ENCODE measurements around the gene GTPBP6. TPM values are rescaled to one million over a fixed set of nuclear protein-coding genes. Genes with fewer than 3 reads are reported as not detected.

The GTPBP6 gene, protein sequence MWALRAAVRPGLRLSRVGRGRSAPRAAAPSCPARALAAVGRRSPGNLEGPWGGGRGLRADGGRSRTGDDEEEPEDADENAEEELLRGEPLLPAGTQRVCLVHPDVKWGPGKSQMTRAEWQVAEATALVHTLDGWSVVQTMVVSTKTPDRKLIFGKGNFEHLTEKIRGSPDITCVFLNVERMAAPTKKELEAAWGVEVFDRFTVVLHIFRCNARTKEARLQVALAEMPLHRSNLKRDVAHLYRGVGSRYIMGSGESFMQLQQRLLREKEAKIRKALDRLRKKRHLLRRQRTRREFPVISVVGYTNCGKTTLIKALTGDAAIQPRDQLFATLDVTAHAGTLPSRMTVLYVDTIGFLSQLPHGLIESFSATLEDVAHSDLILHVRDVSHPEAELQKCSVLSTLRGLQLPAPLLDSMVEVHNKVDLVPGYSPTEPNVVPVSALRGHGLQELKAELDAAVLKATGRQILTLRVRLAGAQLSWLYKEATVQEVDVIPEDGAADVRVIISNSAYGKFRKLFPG
- total RNA-seq: 10 to 100 TPM; 60.0 to 62.4 TPM

DNA sequence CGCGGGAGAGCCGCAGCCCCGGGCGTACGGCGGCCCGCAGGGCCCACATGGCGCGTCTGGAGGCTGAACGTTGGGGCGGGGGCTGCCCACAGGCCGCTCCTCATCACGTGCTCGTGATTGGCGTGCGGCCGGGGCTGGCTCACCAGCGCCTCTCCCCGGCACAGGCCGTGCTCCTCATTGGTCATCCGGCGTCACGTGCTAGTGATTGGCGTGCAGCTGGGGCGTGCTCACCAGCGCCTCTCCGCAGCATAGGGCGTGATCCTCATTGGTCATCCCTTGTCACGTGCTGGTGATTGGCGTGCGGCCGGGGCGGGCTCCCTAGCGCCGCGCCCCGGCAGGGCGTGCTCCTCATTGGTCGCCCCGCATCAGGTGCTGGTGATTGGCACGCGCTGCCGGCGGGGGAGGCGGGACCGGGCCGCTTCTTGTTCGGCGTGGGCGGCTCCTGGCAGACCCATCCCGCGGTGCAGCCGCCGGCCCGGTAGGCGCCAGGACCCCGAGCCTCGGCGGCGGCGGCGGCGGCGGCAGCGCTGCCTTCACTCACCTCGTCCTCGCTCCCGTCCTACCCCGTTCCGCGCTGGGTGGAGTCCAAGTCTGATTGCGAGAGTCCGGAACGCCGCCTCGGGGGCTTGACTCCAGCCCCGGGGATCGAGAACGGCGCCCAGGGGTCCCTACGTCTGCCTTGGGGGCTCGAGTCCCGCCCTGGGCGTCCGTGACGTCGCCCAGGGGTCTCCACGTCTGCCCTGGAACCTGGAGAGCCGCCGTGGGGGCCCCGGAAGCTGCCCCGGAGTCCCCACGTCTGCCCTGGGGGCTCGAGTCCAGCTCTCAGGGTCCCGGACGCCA is at the start of gene GTPBP6:
GTPBP6 (minus strand) TSS at position 58 of the 840 bp plus-strand sequence; CDS start at position 49, 9 bp downstream.
- Mint-ChIP-seq H3K9me3 (no peaks in the 10 kb centered on the region), H3K36me3 (peaks cover 6% of the 10 kb centered on the region), H3K4me3 (peak within 1 kb of the TSS; percentile 91), H3K27me3 (no peaks in the 10 kb centered on the region), H3K27ac (peak within 1 kb of the TSS; percentile 99), H3K4me1 (ENCODE audit: low read depth) (peaks cover 23% of the 10 kb centered on the region)
- CTCF ChIA-PET: no interaction called here
- POLR2A ChIA-PET: no interaction called here
- intact Hi-C loops (cut with micrococcal nuclease): loop anchor here (1.0 to 2.0 kb wide), 7 partner anchors 36 to 1342 kb away; partner anchors contain the start of genes ASMTL and SLC25A6
- DNase-seq: peak; percentile 99

DNA sequence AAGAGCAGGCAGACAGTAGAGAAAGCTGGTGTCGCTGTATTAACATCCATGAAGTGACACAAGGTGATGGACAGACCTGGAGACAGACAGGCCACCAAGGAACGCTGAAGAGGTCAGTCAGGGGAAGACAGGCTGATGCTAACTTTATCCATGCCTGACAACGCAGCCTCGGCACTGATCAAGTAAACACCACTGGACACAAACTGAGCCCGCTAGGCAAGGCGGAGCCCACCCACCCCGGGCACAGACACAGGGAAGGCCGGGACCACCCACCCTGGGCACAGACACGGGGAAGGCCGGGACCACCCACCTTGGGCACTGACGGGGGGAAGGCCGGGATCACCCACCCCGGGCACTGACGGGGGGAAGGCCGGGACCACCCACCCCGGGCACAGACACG is 49.3 kb upstream of the GTPBP6 start:
- intact Hi-C loops (cut with micrococcal nuclease): no loop called here
- ChIA-PET CTCF (no interaction called here), POLR2A (no interaction called here)
- peaks cover 21% of the 10 kb centered on the region for H3K27me3 Mint-ChIP-seq
- H3K4me3 Mint-ChIP-seq: no peak overlapping the region
- H3K9me3 Mint-ChIP-seq: no peaks in the 10 kb centered on the region
- peaks cover 11% of the 10 kb centered on the region for H3K4me1 Mint-ChIP-seq (ENCODE audit: low read depth)
- H3K27ac Mint-ChIP-seq: no peak overlapping the region
- DNase-seq: no peak
- no peaks in the 10 kb centered on the region for H3K36me3 Mint-ChIP-seq

DNA sequence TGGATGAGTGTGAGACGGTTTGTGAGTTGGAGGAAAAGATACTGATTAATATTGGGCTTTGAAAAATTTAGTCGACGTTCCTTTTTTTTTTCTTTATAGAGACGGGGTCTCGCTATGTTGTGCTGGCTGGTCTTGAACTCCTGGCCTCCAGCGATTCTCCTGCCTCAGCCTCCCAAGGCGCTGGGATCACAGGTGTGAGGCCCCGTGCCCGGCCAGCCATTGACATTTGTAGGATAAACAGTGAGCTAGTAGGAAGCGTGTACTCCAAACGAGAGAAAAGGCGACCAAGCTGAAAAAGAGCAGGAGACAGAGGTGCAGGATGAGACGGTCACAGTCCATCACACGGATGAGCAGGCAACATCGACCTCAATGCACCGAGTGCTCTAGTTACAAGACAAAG is 48.8 kb upstream of the GTPBP6 start:
- intact Hi-C loops (cut with micrococcal nuclease): no loop called here
- peaks cover 9% of the 10 kb centered on the region for H3K4me1 Mint-ChIP-seq (ENCODE audit: low read depth)
- peaks cover under 1% of the 10 kb centered on the region for H3K9me3 Mint-ChIP-seq
- CTCF ChIA-PET: no interaction called here
- DNase-seq: no peak
- peaks cover 18% of the 10 kb centered on the region for H3K27me3 Mint-ChIP-seq
- H3K27ac Mint-ChIP-seq: no peak overlapping the region
- H3K36me3 Mint-ChIP-seq: peaks cover 2% of the 10 kb centered on the region
- no peak overlapping the region for H3K4me3 Mint-ChIP-seq
- POLR2A ChIA-PET: no interaction called here

DNA sequence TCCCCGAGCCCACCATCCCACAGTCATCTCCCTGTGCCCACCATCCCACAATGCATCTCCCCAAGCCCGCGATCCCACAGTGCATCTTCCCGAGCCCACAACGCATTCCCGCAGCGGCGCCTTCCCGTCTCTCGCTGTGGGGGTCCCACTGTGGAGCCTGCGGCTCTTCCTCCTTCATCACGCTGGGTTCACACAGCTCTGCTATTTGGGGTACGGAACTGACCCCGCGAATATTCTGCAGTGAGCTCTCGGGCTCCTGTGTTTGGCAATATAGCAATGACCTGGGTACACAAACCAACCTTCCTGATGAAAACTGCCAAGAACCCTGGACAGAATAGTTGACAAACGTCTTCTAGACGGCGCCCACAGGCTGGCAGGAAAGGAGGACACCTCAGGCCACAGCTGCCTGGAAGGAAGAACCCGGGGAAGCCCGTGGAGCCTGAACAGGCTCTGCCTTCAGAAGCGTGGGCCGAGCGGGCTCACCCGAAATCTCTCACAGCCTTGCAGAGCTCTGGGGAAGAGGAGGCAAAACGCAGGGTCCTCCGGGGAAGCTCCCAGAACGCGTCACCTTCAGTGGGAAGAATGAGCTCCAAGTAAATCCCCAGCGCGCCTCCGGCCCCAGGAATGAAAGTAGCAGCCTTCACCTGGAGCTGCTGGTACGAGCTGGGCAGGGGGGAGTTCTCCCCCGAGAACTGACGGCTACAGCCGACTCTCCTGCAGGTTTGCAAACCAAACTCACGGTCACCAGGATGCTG is 45.2 kb upstream of the GTPBP6 start:
- Mint-ChIP-seq H3K27me3 (no peaks in the 10 kb centered on the region), H3K4me1 (ENCODE audit: low read depth) (no peaks in the 10 kb centered on the region), H3K9me3 (peaks cover 22% of the 10 kb centered on the region), H3K27ac (no peak overlapping the region), H3K4me3 (no peak overlapping the region), H3K36me3 (peaks cover 31% of the 10 kb centered on the region)
- ChIA-PET POLR2A (no interaction called here), CTCF (no interaction called here)
- intact Hi-C loops (cut with micrococcal nuclease): no loop called here
- DNase-seq: no peak

DNA sequence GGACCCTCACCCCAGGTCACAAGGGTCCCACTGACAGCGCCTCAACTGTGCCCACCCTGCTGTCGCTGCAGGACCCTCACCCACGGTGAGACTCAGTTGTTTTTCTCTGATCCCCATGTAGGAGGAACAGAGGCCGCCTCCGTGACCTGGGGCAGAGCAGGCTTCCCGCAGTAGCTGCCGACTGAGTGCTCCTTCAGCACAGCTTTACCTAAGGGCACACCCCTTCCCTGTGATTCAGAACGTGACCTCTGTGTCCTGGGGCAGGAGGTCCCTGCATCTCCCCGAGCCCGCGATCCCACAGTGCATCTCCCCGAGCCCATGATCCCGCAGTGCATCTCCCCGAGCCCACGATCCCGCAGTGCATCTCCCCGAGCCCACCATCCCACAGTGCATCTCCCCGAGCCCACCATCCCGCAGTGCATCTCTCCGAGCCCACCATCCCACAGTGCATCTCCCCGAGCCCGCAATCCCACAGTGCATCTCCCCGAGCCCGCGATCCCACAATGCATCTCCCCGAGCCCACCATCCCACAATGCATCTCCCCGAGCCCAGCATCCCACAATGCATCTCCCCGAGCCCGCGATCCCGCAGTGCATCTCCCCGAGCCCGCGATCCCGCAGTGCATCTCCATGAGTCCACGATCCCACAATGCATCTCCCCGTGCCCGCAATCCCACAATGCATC is 44.5 kb upstream of the GTPBP6 start:
- Mint-ChIP-seq H3K9me3 (peaks cover 26% of the 10 kb centered on the region), H3K4me3 (no peak overlapping the region), H3K4me1 (ENCODE audit: low read depth) (no peaks in the 10 kb centered on the region), H3K27me3 (no peaks in the 10 kb centered on the region), H3K36me3 (peaks cover 35% of the 10 kb centered on the region), H3K27ac (no peak overlapping the region)
- DNase-seq: no peak
- CTCF ChIA-PET: no interaction called here
- POLR2A ChIA-PET: no interaction called here
- intact Hi-C loops (cut with micrococcal nuclease): no loop called here

DNA sequence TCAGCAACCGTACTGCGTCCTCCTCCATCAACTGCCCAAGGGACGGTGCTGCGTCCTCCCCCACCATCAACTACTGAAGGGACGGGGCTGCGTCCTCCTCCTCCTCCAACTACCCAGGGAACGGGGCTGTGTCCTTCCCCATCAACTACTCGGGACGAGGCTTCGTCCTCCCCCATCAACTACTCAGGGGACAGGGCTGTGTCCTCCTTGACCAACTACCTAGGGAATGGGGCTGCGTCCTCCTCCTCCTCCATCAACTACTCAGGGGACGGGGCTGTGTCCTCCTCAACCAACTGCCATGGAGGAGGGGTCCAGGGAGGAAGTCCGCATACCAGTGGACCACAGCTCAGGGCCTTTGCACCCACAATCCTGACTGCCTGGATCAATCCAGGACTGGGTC is 43.8 kb upstream of the GTPBP6 start:
- peaks cover 32% of the 10 kb centered on the region for H3K9me3 Mint-ChIP-seq
- H3K27ac Mint-ChIP-seq: no peak overlapping the region
- DNase-seq: no peak
- ChIA-PET POLR2A (no interaction called here), CTCF (no interaction called here)
- H3K36me3 Mint-ChIP-seq: peaks cover 42% of the 10 kb centered on the region
- no peak overlapping the region for H3K4me3 Mint-ChIP-seq
- intact Hi-C loops (cut with micrococcal nuclease): no loop called here
- H3K4me1 Mint-ChIP-seq (ENCODE audit: low read depth): peaks cover 6% of the 10 kb centered on the region
- H3K27me3 Mint-ChIP-seq: no peaks in the 10 kb centered on the region

DNA sequence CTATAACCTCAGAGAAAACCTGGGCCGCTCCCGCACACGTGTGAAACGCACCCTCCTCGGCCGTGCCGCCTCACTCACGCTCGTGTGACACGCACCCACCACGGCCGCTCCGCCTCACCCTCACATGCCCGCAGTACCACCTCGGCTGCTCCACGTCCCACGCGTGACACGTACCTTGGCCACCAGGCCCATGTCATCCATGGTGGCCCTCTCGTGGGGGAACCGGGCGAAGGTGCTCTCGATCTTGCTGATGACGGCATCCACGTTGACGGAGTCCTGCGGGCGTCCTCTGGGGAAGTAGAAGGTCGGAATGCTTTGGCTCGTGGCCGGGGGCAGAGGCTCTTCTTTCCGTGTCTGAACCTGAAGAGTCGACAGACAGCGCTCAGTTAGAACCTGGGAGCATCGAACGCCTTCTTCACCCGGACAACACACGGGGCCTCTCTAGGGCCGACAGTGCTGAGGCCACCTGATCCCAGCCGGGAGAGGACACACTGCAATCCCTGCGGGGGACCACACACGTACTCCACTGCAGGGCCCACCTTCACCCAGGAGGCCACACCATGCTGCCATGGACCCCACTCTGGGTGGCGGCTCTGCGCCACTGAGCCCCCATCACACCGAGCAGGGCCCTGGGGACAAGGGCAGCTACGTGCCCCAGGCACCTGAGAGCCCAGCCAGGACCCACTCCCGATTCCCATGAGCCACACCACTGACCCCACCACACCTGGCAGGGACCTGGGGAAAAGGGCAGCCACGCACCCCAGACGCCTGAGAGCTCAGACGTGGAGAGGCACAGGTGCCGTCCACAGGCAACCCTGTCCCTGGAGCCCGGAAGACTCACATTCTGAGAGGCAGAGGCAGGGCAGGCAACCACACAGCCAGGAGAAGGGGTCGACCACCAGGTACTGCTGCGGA is 42.9 kb upstream of the GTPBP6 start:
- Mint-ChIP-seq H3K4me1 (ENCODE audit: low read depth) (peaks cover 14% of the 10 kb centered on the region), H3K36me3 (peaks cover 46% of the 10 kb centered on the region), H3K9me3 (peaks cover 32% of the 10 kb centered on the region), H3K27ac (no peak overlapping the region), H3K27me3 (no peaks in the 10 kb centered on the region), H3K4me3 (no peak overlapping the region)
- intact Hi-C loops (cut with micrococcal nuclease): no loop called here
- ChIA-PET CTCF (no interaction called here), POLR2A (no interaction called here)
- DNase-seq: no peak

DNA sequence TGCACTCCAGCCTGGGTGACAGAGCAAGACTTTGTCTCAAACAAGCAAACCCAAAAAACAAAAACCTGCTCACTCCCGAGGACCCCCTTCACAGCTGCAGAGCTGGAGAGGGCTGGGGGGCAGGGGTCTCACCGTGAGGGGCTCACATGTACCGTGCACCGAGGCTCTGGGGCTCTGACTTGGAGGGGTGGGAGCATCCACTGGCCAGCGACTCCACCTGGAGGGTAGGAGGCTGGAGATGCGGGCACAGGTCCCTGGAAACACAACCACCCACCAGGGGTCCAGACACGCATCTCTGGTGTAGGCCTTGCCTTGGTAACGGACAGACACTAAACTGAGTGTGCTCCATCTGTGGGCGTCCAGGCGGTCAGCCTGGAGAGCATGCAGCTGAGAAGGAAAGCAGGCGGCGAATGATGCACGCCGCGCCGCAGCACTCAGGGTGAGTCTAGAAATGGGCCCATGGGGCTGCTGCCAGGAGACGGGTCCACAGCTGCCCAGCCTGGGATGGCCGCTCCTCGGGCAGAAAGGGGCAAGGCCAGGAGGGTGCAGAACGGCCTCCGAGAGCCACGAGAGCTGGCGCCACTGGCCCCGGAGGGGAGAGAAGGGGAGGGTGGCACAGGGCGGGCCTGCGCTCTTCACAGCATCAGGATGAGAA is 42.0 kb upstream of the GTPBP6 start:
- Mint-ChIP-seq H3K36me3 (peaks cover 50% of the 10 kb centered on the region), H3K4me1 (ENCODE audit: low read depth) (peaks cover 19% of the 10 kb centered on the region), H3K27ac (no peak overlapping the region), H3K4me3 (no peak overlapping the region), H3K27me3 (no peaks in the 10 kb centered on the region), H3K9me3 (peaks cover 32% of the 10 kb centered on the region)
- intact Hi-C loops (cut with micrococcal nuclease): no loop called here
- DNase-seq: no peak
- CTCF ChIA-PET: no interaction called here
- POLR2A ChIA-PET: no interaction called here

DNA sequence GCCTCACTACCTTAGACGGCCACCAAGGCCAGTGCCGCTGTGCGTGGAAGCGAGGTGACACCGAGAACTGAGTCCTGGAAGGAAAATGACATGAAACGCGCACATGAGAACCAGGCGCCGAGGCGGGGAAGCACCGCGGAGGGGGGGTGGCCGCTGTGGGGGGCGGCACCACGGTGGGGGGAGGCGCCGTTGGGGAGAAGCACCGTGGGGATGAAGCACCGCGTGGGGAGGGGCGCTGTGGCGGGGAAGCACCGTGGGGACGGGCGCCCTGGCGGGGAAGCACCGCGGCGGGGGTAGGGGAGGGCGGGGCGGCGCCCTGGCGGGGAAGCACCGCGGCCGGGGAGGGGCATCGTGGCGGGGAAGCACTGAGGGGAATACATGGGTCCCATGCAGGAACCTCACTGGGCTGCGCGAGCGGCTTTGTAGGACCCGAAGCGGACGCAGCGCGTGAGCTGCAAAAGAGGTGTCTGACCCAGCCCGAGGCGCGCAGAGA is 40.1 kb upstream of the GTPBP6 start:
- no peak overlapping the region for H3K27ac Mint-ChIP-seq
- H3K4me3 Mint-ChIP-seq: no peak overlapping the region

DNA sequence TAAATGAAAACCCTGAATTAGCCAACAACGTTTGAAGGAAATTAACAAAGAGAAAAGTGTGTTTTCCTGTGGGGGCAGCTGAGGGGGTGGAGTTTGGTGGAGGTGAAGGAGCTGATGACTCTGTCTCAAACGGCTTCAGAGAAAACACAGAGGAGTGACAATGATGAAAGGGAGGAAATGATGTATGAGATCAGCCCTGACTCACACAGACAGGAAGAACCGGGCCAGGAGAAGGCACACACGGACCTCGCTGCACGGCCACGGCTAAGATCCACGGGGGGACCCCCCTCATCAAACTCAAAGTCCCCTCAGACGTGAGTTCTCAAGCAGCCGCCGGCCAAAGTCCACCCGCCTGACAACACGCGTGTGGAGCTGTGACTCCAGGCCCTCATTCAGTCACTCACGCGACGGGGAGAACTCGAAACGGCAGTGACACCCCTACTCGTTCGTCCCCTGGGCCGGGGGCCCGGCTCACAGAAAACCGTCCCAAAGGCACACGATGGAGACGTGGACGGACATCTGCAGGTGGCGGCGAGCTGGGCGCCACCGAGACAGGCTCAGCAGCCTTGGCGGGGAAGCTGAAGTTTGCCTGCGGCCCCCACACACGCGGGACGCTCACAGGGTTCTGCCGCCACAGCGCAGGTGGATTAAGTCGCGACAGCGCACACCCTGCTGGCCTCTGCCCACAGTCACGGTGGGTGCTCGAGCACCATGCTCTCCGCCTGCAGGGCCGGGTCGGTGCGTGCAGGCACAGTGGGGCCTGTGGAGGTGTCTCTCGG is 39.3 kb upstream of the GTPBP6 start:
- peak; percentile 62 for DNase-seq
- Mint-ChIP-seq H3K9me3 (peaks cover 32% of the 10 kb centered on the region), H3K27ac (peak overlapping the region; percentile 91), H3K36me3 (peaks cover 51% of the 10 kb centered on the region), H3K4me1 (ENCODE audit: low read depth) (peaks cover 19% of the 10 kb centered on the region), H3K27me3 (no peaks in the 10 kb centered on the region), H3K4me3 (peak overlapping the region; percentile 13)
- intact Hi-C loops (cut with micrococcal nuclease): loop anchor here (1.0 kb wide), 1 partner anchor 40 kb away; the partner anchor contains the start of gene GTPBP6
- ChIA-PET POLR2A (no interaction called here), CTCF (no interaction called here)

More for the DNA sequence above, 40.1 kb upstream of the GTPBP6 start:
- H3K9me3 Mint-ChIP-seq: peaks cover 32% of the 10 kb centered on the region
- ChIA-PET POLR2A (no interaction called here), CTCF (no interaction called here)
- peaks cover 51% of the 10 kb centered on the region for H3K36me3 Mint-ChIP-seq
- intact Hi-C loops (cut with micrococcal nuclease): no loop called here
- H3K27me3 Mint-ChIP-seq: no peaks in the 10 kb centered on the region
- peaks cover 19% of the 10 kb centered on the region for H3K4me1 Mint-ChIP-seq (ENCODE audit: low read depth)
- no peak for DNase-seq
